ENCODE results near the gene MARK3. TPM values are rescaled to one million over a fixed set of nuclear protein-coding genes. Genes with fewer than 3 reads are reported as not detected.
"Not testable (repeated sequence)": the region's sequence is repeated elsewhere in the genome, so short reads cannot be mapped to it uniquely, and the experiment has no call there.

MARK3 gene
- total RNA-seq, 2 donors from 2014 or later = 87.2 to 147 TPM

DNA sequence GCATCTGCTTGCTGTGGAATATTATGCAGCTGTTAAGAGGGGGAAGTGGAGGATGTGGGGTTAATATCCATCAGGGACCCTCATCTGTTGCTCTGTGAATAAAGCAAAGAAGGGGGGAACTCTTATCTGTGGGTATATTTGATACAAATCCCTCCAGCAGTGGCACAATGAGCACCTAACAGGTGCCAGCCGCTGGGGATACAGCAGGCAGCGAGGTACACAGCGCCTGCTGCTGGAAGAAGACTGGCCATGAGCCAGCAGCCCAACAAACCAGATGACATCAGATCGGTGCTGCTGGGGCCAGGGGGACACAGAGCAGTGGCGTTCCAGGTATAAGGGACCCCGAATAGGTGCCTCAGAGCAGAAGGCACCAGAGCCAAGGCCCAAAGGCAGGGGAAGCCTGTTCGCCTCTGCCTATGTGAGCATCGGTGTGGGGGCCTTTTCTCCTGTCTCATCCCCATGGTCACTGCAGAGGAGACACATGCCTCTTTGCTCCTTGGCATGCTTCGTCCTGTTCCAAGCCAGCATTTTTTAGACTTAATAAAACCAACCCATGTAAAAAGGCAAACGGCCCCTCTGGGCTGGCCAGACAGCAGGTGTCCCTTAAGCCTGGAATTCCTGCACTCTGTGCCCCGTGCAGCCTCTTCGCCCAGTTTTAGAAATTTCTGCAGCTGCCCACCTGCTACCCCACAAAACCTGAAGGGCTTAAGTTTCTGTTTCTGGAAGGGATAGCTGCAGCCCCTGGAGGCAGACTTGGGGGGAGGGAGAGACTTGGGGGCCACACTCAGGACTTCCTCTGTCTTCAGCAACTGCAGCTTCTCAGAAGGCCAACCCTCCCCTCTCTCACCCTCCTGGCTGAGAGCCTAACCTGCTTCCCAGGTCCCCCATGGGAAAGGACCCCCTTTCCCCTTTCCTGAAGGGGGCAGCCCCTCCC is 139.1 kb downstream of the MARK3 start:
- no peaks in the 10 kb centered on the region for H3K9me3 ChIP-seq
- ATAC-seq (no peak), DNase-seq (peak in 2 of 4 donors; percentile 44 to 53)
- 72 to 82% methylated on average over 11 of the region's 12 CpGs for WGBS, 2 donors
- peaks cover 87% of the 10 kb centered on the region for H3K4me1 ChIP-seq
- intact Hi-C loops (cut with DNase I) = no loop called here
- no peaks in the 10 kb centered on the region for H3K27me3 ChIP-seq
- no peak for TF ChIP-seq POLR2A (IDR thresholded peaks at IDR 0.05)
- TF ChIP-seq, protein P1, sequence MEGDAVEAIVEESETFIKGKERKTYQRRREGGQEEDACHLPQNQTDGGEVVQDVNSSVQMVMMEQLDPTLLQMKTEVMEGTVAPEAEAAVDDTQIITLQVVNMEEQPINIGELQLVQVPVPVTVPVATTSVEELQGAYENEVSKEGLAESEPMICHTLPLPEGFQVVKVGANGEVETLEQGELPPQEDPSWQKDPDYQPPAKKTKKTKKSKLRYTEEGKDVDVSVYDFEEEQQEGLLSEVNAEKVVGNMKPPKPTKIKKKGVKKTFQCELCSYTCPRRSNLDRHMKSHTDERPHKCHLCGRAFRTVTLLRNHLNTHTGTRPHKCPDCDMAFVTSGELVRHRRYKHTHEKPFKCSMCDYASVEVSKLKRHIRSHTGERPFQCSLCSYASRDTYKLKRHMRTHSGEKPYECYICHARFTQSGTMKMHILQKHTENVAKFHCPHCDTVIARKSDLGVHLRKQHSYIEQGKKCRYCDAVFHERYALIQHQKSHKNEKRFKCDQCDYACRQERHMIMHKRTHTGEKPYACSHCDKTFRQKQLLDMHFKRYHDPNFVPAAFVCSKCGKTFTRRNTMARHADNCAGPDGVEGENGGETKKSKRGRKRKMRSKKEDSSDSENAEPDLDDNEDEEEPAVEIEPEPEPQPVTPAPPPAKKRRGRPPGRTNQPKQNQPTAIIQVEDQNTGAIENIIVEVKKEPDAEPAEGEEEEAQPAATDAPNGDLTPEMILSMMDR (IDR thresholded peaks at IDR 0.05) = no peak
- H3K27ac ChIP-seq = peak overlapping the region; percentile 22 to 61 (median 45)
- H3K4me3 ChIP-seq = no peak overlapping the region
- no peaks in the 10 kb centered on the region for H3K36me3 ChIP-seq (replicated peaks in 1 of 2; ENCODE audit: insufficient read depth in 1 of 2, low read depth in 2 of 2)

- ATAC-seq; H3K36me3 ChIP-seq (replicated peaks in 1 of 2; ENCODE audit: insufficient read depth in 1 of 2, low read depth in 2 of 2); H3K27me3 ChIP-seq; H3K9me3 ChIP-seq; H3K4me3 ChIP-seq; intact Hi-C loops (cut with DNase I): not testable (repeated sequence)
- Histone ChIP-seq H3K27ac (peak overlapping the region; percentile 22 to 61 (median 45)), H3K4me1 (peaks cover 87% of the 10 kb centered on the region)
- 48 to 51% methylated on average over 13 to 17 of the region's 17 CpGs for WGBS, 2 donors
- peak in 1 of 4 donors; percentile 36 for DNase-seq
These were observed 140.4 kb downstream of the MARK3 start for GRCh38 chr14:103525430-103526246.

DNA sequence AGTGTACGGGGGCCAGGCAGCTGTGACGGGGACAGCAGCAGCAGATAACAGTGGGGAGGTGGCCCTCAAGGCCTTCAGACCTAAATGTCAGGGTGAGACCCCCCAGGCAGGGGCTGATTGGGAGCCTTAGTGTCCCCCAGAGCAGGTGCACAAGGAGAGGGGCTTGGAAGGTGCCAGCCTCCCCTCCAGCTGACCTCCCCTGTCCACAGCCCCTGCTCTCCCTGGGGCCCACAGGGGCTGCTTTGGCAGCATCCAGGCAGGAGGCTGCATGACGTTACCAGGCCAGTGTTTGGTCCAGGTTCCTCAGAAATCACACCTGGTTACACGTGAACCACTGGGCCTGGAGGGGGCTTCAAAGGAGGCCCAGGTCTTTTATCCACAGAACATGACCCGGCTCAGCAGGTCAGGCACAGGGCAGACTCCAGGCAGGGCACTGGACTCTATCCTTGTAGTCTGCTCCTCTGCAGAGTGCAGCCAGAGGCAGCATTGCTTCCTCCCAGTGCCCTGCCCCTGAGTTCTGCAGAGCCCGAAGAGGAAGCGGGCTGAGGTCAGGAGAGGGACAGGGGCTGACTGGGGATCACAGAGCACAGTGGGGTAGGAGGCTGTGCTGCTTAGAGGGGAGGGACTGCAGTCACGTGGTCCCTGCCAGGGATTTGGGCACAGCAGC is 141.2 kb downstream of the MARK3 start:
- Histone ChIP-seq H3K27ac (peak overlapping the region in 3 of 4 donors; percentile 22 to 61 (median 41)), H3K27me3 (no peaks in the 10 kb centered on the region), H3K36me3 (replicated peaks in 1 of 2; ENCODE audit: insufficient read depth in 1 of 2, low read depth in 2 of 2) (no peaks in the 10 kb centered on the region), H3K9me3 (no peaks in the 10 kb centered on the region), H3K4me1 (peaks cover 87% of the 10 kb centered on the region), H3K4me3 (no peak overlapping the region)
- WGBS, 2 donors = 75 to 79% methylated on average over 3 to 8 of the region's 8 CpGs
- intact Hi-C loops (cut with DNase I) = no loop called here
- DNase-seq (no peak), ATAC-seq (no peak)
- no peak for TF ChIP-seq POLR2A (IDR thresholded peaks at IDR 0.05)
- TF ChIP-seq, protein P1 (IDR thresholded peaks at IDR 0.05) = no peak

- Histone ChIP-seq H3K27ac (peak overlapping the region in 2 of 4 donors; percentile 89 to 93), H3K4me1 (peaks cover 85% of the 10 kb centered on the region), H3K36me3 (replicated peaks in 1 of 2; ENCODE audit: insufficient read depth in 1 of 2, low read depth in 2 of 2) (no peaks in the 10 kb centered on the region), H3K4me3 (no peak overlapping the region), H3K9me3 (no peaks in the 10 kb centered on the region), H3K27me3 (no peaks in the 10 kb centered on the region)
- DNase-seq (no peak), ATAC-seq (no peak)
- 83 to 87% methylated on average over 1 of the region's 1 CpG for WGBS, 2 donors
- TF ChIP-seq POLR2A (IDR thresholded peaks at IDR 0.05) = no peak
- TF ChIP-seq, protein P1 (IDR thresholded peaks at IDR 0.05) = no peak
- intact Hi-C loops (cut with DNase I) = no loop called here
These were observed 141.7 kb downstream of the MARK3 start for GRCh38 chr14:103526914-103527248.
